SH-SY5Y (cell line): ENCODE measurements around the gene WFDC5.

Experiments used
- GATA2 ChIP-seq: IDR thresholded peaks from 2 replicates; pipeline ENCODE4 v1.6.1; 2011; ENCODE audit warnings: mild to moderate bottlenecking, low read depth, low read length
- GATA3 ChIP-seq: IDR thresholded peaks from 2 replicates; pipeline ENCODE4 v1.6.1; 2011; ENCODE audit warnings: low read depth, mild to moderate bottlenecking, low read length, moderate library complexity

WFDC5 gene

DNA sequence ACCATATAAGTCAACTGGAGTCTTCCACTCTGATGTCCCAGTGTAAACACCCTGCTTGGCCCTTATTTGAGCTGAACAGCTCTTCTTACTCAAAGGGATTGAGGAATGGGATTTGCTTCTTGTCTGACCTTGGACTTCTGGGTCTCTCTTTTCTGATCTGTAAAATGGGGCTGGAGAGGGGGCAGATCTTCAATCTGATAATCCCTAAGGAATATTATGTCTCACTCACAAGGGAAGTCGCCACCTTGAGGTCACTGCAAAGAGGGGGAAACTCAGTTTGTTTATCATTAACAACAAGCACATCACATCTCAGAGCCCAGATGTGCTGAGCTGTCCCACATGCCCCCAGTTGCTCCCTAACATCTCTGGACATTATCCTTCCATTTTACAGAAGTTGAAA lies 29.1 kb downstream of the WFDC5 start:
- no peak for TF ChIP-seq GATA3
- TF ChIP-seq GATA2: no peak

- TF ChIP-seq GATA3 (no peak), GATA2 (no peak)
These were observed 29.7 kb downstream of the WFDC5 start for GRCh38 chr20:45085289-45085688.

- TF ChIP-seq GATA3 (no peak), GATA2 (no peak)
These were observed 31.8 kb downstream of the WFDC5 start for GRCh38 chr20:45083127-45083526.

DNA sequence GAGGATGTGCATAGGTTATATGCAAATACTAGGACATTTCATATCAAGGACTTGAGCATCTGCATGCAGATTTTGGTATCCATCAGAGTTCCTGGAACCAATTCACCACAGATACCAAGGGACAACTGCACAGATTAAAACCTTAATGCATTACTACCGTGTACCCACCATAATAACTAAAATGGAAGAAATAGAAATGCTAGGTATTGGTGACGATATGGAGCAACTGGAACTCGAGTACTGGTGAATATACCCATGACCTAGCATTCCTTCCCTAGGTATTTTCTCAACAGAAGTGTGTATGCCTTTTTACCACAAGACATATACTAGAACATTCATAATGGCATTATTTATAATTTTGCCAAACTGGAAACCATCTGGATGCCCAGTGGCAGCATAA lies 32.5 kb downstream of the WFDC5 start:
- TF ChIP-seq GATA2 (no peak), GATA3 (no peak)

GRCh38 chr20:45080867-45081624 lies 33.9 kb downstream of the WFDC5 start:
- TF ChIP-seq GATA2 (no peak), GATA3 (no peak)

GRCh38 chr20:45077559-45077958 lies 37.4 kb downstream of the WFDC5 start:
- TF ChIP-seq GATA2 (no peak), GATA3 (no peak)

GRCh38 chr20:45073221-45073620 lies 41.8 kb downstream of the WFDC5 start:
- TF ChIP-seq GATA2 (no peak), GATA3 (no peak)

DNA sequence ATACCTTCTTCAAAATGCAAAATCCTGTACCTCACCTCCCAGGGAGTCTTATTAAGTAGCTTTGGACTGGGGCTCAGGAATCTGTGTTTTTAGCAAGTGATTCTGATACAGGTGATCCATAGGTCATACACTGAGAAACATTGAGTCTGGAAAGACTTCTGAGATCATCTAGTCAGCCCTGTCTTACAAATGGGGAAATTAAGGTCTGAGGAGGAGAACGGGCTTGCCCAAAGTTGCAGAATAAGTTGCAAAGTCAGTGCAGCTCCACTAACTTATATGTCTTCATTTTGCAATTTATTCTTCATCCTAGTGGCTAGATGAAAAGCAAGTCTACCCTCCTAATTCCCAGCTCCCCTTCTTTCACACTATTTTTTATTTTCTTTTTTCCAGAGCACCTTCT lies 42.9 kb downstream of the WFDC5 start:
- no peak for TF ChIP-seq GATA3
- TF ChIP-seq GATA2: no peak

DNA sequence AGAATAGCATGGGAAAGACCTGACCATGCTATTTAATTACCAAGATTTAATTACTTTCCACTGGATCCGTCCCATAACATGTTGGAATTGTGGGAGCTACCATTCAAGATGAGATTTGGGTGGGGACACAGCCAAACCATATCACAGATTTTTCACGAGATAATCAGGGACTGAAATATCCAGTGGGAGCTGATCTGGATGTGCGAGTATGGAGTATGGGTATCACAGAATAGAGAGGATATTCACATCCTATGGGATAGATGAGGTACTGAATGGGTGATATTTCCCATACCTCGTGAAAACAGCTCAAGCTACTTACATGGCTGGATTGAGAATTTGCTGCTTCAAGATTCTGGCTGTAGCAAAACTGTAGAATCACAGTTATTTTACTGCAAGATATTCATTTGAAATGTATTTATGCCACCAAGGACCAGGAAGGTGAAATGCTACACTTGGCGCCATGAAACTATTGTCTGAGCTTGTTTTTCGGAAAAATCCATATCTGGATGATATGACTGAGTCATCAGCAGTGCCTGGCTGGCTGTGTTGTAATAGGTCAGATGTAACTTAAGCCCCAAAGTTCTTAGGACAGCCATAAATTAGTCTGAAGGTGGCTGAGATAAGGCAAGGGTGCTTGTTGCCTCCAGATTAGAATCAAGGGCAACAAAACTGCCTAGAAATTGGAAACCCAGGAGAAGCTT lies 43.9 kb downstream of the WFDC5 start:
- TF ChIP-seq GATA3 (no peak), GATA2 (no peak)

DNA sequence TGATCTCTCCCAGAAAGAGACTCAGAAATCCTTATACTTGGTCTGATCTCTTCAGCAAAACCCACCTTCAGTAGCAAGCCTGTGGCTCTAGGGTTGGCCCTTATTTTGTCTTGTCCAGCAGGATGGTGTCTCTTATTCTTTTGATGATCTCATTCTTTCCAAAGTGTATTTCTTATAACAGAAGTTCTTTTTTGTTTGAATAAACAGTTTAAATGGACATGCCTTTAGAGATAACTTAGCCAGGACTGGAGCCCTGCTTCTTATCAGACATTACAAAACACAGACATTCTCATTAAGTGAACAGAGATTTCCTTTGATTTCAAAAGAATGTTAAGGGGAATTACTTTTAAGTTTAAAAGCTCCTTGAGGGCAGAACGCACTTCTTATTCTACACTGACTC lies 45.7 kb downstream of the WFDC5 start:
- TF ChIP-seq GATA2: no peak
- TF ChIP-seq GATA3: no peak

GRCh38 chr20:45067558-45067957 lies 47.4 kb downstream of the WFDC5 start:
- TF ChIP-seq GATA3: no peak

GRCh38 chr20:45067087-45067486 lies 47.9 kb downstream of the WFDC5 start:
- no peak for TF ChIP-seq GATA3
- no peak for TF ChIP-seq GATA2

DNA sequence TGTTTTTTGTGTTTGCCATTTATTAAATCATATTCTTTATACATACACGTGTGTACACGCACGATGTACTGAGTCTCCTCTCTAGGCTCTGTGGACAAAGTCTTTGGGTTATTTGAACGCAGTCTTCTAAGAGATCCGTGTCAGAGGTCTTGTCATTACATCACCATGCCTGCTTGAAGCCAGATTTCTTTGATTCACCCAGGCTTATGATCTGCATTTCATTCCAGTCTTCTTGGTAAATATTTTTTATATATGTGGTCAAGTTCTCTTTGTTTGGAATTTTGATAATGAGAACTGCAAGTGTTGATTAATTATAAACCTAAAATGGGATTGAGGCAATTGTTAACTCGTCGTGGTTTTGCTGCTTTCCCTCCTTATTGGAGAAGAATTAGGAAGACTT lies 48.6 kb downstream of the WFDC5 start:
- TF ChIP-seq GATA3: no peak
- no peak for TF ChIP-seq GATA2

DNA sequence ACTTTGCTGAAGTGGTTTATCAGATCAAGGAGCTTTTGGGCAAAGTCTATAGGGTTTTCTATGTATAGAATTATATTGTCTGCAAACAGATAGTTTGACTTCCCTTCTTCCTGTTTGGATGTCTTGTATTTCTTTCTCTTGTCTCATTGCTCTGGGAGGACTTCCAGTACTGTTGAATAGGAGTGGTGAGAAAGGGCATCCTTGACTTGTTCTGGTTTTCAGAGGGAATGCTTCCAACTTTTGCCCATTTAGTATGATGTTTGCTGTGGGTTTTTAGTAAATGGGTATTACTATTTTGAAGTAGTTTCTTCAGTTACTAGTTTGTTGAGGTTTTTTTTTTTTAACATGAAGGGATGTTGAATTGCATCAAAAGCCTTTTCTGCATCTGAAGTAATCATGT lies 50.2 kb downstream of the WFDC5 start:
- TF ChIP-seq GATA3: no peak
- no peak for TF ChIP-seq GATA2

DNA sequence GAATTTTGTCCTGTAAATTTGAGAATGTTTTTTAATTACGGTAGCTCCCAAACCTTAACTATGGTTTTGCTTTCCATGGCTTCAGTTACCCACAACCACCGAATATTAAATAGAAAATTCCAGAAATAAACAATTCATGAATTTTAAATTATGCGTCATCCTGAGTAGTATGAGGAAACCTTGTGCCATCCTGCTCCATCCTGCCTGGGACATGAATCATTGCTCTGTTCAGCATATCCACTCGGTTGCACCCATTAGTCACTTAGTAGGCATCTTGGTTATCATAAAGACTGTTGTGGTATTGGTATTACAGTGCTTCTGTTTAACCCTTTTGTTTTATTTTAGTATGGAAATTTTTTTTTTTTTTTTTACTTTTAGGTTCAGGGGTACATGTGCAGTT lies 53.7 kb downstream of the WFDC5 start:
- no peak for TF ChIP-seq GATA2
- TF ChIP-seq GATA3: no peak
